ENCODE results near the gene STAT3.
"Not testable (repeated sequence)": the region's sequence is repeated elsewhere in the genome, so short reads cannot be mapped to it uniquely, and the experiment has no call there.

DNA sequence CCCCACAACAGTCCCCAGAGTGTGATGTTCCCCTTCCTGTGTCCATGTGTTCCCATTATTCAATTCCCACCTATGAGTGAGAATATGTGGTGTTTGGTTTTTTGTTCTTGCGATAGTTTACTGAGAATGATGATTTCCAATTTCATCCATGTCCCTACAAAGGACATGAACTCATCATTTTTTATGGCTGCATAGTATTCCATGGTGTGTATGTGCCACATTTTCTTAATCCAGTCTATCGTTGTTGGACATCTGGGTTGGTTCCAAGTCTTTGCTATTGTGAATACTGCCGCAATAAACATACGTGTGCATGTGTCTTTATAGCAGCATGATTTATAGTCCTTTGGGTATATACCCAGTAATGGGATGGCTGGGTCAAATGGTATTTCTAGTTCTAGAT, 123.9 kb downstream of the STAT3 start:
- not testable (repeated sequence) for TF ChIP-seq TARDBP (IDR thresholded peaks at IDR 0.05); FOXM1 (IDR thresholded peaks at IDR 0.05; ENCODE audit: borderline replicate concordance); L3MBTL2 (conservative IDR thresholded peaks at IDR 0.05); SUZ12 (IDR thresholded peaks at IDR 0.05); NFRKB (IDR thresholded peaks at IDR 0.05); CTBP1 (IDR thresholded peaks at IDR 0.05; ENCODE audit: borderline replicate concordance); LEF1 (IDR thresholded peaks at IDR 0.05; ENCODE audit: borderline replicate concordance); SP1 (IDR thresholded peaks at IDR 0.05); ZNF384 (IDR thresholded peaks at IDR 0.05); FOXA1 (IDR thresholded peaks at IDR 0.05); FOXK2 (IDR thresholded peaks at IDR 0.05)
- TF ChIP-seq, protein P1, sequence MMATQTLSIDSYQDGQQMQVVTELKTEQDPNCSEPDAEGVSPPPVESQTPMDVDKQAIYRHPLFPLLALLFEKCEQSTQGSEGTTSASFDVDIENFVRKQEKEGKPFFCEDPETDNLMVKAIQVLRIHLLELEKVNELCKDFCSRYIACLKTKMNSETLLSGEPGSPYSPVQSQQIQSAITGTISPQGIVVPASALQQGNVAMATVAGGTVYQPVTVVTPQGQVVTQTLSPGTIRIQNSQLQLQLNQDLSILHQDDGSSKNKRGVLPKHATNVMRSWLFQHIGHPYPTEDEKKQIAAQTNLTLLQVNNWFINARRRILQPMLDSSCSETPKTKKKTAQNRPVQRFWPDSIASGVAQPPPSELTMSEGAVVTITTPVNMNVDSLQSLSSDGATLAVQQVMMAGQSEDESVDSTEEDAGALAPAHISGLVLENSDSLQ (IDR thresholded peaks at IDR 0.05): not testable (repeated sequence)

Measured in HEK293T (cell line).